ENCODE results near the gene ZNF606.

DNA sequence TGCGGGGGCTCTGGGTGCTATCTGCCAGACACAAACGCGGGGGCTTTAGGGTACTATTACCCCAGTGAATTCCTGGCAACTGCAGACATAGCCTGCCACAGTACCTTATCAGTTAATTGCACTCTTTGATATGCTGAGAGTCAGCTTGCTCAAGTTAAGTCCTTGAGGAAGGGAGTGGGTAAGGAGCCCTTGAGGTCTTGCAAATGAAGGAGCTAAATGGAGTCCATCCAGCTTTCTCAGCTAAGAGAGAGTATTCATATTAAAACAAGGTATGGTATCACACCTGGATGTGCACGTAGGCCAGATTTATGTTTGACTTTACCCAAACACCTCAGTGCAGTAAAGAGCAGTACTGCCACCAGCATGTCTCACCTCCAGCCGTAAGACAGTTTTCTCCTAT is 11.5 kb upstream of the ZNF606 start:
- TF ChIP-seq ZFP36 (IDR thresholded peaks at IDR 0.05; ENCODE audit: borderline replicate concordance, partially characterized antibody) = no peak
- no peak for TF ChIP-seq MYC (IDR thresholded peaks at IDR 0.05; ENCODE audit: borderline replicate concordance, low read length)
- TF ChIP-seq POLR2A (IDR thresholded peaks at IDR 0.05; ENCODE audit: low read length) = no peak
- TF ChIP-seq, protein P1, sequence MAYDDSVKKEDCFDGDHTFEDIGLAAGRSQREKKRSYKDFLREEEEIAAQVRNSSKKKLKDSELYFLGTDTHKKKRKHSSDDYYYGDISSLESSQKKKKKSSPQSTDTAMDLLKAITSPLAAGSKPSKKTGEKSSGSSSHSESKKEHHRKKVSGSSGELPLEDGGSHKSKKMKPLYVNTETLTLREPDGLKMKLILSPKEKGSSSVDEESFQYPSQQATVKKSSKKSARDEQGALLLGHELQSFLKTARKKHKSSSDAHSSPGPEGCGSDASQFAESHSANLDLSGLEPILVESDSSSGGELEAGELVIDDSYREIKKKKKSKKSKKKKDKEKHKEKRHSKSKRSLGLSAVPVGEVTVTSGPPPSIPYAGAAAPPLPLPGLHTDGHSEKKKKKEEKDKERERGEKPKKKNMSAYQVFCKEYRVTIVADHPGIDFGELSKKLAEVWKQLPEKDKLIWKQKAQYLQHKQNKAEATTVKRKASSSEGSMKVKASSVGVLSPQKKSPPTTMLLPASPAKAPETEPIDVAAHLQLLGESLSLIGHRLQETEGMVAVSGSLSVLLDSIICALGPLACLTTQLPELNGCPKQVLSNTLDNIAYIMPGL (CRISPR knock-in tag; IDR thresholded peaks at IDR 0.05; ENCODE audit: borderline replicate concordance) = no peak
- no peak for TF ChIP-seq JUNB (IDR thresholded peaks at IDR 0.05)
- no peak for TF ChIP-seq CEBPB (IDR thresholded peaks at IDR 0.05)
- no peak for TF ChIP-seq EP300 (IDR thresholded peaks at IDR 0.05)

All from A549 (cell line).